GM21529 (cell line): ENCODE results near the gene IFNA8.
"Not testable (repeated sequence)": the region's sequence is repeated elsewhere in the genome, so short reads cannot be mapped to it uniquely, and the experiment has no call there.

Experiments
- ATAC-seq: cut with Tn5 transposase; IDR thresholded peaks from one replicate; pipeline ENCODE4 v1.9.1; 2021; ENCODE audit not compliant: unreplicated experiment

Gene IFNA8

GRCh38 chr9:21408817-21409216 lies at the start of gene IFNA8:
Gene IFNA8 (plus strand): TSS chr9:21409117. CDS start chr9:21409177, 60 bp downstream.
- no peak for ATAC-seq

- ATAC-seq, result no peak
These were observed 46.6 kb upstream of the IFNA8 start for GRCh38 chr9:21362287-21362686.

DNA sequence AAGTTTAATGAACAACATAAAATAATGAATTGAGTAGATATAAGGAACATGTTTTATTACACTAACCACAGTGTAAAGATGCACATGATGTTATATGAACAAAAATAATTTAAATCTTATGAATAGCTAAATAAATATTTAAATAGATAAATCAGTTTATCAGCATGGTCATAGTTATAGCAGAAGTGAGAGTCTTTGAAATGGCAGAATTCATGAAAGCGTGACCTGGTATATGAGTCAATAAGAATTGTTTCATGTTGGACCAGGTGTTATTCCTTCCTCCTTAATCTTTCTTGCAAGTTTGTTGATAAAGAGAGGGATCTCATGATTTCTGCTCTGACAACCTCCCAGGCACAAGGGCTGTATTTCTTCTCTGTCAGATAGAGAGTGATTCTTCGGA lies 41.7 kb upstream of the IFNA8 start:
- ATAC-seq, result peak; percentile 91

- ATAC-seq, result no peak
These were observed 41.0 kb upstream of the IFNA8 start, which contains the start of gene IFNA13 for GRCh38 chr9:21367957-21368356. Gene IFNA13 (minus strand): TSS chr9:21368057. CDS start chr9:21368010, 47 bp downstream.

- not testable (repeated sequence) for ATAC-seq
These were observed 37.5 kb upstream of the IFNA8 start for GRCh38 chr9:21371467-21371866.

DNA sequence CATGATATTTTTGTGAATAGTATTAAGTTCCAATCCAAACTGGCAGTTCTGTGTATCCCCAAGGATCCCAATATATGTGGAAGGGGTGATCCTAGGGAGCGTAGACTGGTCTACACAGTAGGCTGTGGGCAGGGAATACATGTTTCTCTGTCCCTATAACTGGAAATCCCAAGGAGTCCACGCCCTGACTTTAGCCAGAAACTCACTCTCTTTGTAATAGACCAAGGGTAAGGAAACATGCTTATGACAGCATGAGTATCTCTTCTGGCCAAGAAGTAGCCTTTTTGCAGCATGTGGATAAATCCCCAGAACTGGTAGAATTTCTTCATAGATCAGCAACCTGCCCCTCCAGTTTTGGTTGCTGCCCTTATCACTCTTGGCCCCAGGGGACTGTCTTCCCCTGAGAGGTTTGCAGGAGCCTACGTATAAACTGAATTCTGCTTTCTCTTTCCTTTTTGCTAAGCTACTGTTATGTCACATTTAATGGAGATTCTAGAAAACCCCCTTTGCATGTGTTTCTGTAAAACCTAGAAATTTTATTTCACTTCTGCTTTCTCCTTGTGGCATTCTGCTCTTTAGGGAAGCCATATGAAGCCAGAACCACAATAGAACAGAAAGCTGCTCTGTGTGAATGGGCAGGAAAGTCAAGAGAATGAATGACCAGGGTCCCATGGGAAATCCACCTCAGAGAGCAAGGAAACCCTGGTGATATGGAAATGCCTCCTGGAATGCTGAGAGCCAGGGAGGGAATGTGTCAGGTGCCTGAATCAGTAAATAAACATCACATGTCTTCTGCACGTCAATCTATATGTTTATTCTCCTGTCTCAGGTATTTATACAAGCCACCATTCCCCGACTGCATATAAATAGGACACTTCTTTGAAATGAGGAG lies 27.2 kb upstream of the IFNA8 start:
- ATAC-seq, result peak; percentile 97

DNA sequence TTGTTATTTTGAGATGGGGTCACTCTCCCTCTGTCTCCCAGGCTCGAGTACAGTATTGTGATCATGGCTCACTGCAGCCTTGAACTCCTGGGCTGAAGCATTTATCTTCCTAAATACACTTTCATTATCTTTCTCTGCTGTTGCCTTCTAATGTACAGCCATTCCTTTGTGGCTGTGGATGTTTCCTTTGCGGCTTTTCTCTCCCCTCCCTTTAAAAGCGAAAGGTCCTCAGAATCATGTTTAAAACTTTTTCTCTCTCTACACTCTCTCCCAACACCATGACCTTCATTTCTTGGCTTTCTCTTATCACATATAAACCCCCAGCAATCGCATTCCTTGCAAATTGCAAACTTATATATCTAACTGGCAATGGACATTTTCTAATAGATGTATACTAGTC lies 25.3 kb upstream of the IFNA8 start:
- no peak for ATAC-seq

- ATAC-seq, result no peak
These were observed 23.7 kb upstream of the IFNA8 start, which contains the start of gene IFNA2 for GRCh38 chr9:21385131-21385670. Gene IFNA2 (minus strand): TSS chr9:21385398. CDS start chr9:21385329, 69 bp downstream.

DNA sequence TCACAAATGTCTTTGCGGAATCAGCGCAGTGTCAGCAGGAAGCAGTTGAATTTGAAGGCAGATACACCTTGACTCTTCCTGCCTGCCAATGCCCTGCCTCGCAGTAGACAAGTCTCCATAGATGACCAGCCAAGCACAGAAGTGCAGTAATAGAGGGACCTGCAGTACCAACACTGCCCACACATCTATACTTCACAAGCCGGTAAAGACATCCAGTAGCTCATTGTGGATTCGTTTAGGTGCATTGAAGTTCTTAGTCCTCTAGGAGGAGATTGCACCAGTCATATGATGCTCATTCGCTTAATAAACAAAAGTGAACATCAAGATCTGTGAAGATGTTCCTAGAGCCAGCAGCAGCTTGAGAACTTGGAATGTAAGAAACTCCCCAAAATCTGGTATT lies 16.6 kb upstream of the IFNA8 start:
- peak; percentile 82 for ATAC-seq

GRCh38 chr9:21395778-21396717 lies 12.9 kb upstream of the IFNA8 start:
- peak; percentile 76 for ATAC-seq

DNA sequence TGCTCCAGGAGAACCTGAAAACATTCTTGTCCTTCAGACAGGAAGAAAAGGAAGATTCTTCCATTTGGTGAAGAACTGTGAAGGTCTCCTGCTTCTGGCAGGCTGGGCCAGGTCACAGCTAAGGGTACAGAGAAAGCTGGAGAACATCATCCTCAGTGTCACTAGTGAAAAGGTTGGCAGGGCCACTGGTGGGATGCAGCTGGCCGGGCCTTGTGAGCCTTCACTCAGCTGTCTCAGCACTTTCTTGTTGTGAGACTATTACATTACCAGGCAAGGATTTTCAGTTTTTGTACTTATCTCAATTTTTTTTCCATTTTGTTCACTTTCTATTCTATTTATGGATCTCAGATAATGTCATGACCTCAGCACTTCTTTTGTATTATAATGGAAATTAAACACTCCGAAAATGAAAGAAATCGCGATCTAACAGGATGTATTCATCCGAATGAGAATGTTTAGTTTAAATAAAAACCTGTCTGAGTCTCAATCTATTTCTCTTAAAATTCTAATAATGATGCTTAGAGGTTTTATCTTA lies 9.9 kb upstream of the IFNA8 start:
- no peak for ATAC-seq

GRCh38 chr9:21399956-21400355 lies 9.0 kb upstream of the IFNA8 start:
- ATAC-seq, result no peak

- no peak for ATAC-seq
These were observed 6.3 kb upstream of the IFNA8 start for GRCh38 chr9:21402386-21403251.

GRCh38 chr9:21404146-21404545 lies 4.8 kb upstream of the IFNA8 start:
- no peak for ATAC-seq

- ATAC-seq, result peak; percentile 83
These were observed 3.2 kb downstream of the IFNA8 start for GRCh38 chr9:21412107-21412506.

DNA sequence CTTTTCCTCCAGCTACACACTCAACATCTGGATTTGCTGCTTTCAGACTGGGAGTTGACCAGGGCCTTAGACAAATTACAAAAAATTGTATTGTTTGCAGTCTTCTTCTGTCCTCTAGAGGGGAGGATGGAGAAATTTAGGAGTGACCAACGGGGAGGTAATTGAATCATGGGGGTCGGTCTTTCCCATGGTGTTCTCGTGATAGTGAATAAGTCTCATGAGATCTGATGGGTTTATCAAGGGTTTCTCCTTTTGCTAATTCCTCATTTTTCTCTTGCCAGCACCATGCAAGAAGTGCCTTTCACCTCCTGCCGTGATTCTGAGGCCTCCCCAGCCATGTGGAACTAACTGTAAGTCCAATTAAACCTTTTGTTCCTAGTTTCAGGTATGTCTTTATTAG lies 4.2 kb downstream of the IFNA8 start:
- no peak for ATAC-seq

- no peak for ATAC-seq
These were observed 4.7 kb downstream of the IFNA8 start for GRCh38 chr9:21413624-21414023.

GRCh38 chr9:21414220-21414940 lies 5.5 kb downstream of the IFNA8 start:
- ATAC-seq, result no peak
